ENCODE data around the gene ANKH.

- no peak for TF ChIP-seq CTCF (IDR thresholded peaks at IDR 0.05)
- TF ChIP-seq POLR2A (IDR thresholded peaks at IDR 0.05), result no peak
- TF ChIP-seq POLR2AphosphoS5 (IDR thresholded peaks at IDR 0.05; ENCODE audit: insufficient read depth in 1 of 2, low read depth in 1 of 2), result no peak
These were observed 148.7 kb downstream of the ANKH start for GRCh38 chr5:14722923-14723322.
